Mesodermal cell (in vitro differentiated cells): Measurements from ENCODE around the gene SULT4A1.

Source experiments
- H3K27ac ChIP-seq: 2 replicates; pipeline ENCODE4 v1.7.0; 2013; ENCODE audit warnings: mild to moderate bottlenecking, low read depth, low read length, moderate library complexity; ENCODE audit not compliant: severe bottlenecking
- H3K36me3 ChIP-seq: 2 replicates; pipeline ENCODE4 v1.7.1; 2013; ENCODE audit warnings: mild to moderate bottlenecking, low read length, moderate library complexity; ENCODE audit not compliant: control insufficient read depth, insufficient read depth
- H3K4me1 ChIP-seq: one replicate; pipeline ENCODE4 v1.7.1; 2013; ENCODE audit warnings: mild to moderate bottlenecking, low read length; ENCODE audit not compliant: insufficient read depth, control insufficient read depth, poor library complexity, severe bottlenecking
- H3K4me3 ChIP-seq: 2 replicates; pipeline ENCODE4 v1.7.0; 2013; ENCODE audit warnings: low read length, control low read depth, mild to moderate bottlenecking; ENCODE audit not compliant: insufficient read depth, poor library complexity, severe bottlenecking; ENCODE audit errors: extremely low read depth
- H3K9me3 ChIP-seq: 2 replicates; pipeline ENCODE4 v1.7.1; 2013; ENCODE audit warnings: mild to moderate bottlenecking, low read length, moderate library complexity; ENCODE audit not compliant: control insufficient read depth
- WGBS, 2 experiments: methylation state at CpG; one replicate each; pipeline ENCODE4 v1.1.5; 2013; ENCODE audit warnings: missing lambda C conversion rate in 2 of 2; ENCODE audit not compliant: insufficient coverage in 2 of 2; 5-methylcytosine and 5-hydroxymethylcytosine counted together

The SULT4A1 gene

DNA sequence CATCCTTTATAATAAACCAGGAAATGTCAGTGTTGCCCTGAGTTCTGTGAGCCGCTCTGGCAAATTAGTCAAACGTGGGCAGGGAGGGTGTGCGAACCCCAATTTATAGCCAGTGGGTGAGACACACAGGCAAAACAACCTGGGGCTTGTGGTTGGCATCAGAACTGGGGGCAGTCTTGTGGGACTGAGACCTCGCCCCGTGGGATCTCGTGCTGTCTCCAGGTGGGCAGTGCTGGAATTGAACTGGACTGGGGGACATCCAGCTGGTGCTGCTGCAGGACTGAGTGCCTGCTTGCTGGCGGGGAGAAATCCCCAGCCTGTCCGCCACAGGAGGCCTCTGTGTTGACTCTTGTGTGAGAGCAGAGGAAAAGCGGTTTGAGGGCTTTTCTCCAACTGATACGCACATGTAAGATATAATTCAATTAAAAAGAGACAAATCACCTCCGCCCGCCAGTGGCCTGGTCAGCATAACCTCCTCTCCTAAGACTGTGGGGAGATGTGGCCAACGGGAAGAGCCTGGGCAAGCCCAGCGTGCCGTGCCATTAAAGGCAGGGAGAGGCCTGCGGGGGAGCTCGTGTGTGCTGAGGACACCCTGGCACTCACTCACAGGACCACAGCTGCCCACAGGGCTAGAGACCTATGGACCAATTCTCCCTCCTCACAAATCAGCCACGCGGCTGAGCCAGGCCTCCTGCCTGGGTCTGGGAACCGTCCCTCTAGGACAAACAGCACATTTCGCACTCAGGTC is 18.4 kb downstream of the SULT4A1 start:
- no peaks in the 10 kb centered on the region for H3K36me3 ChIP-seq
- H3K9me3 ChIP-seq = no peaks in the 10 kb centered on the region
- no peaks in the 10 kb centered on the region for H3K4me1 ChIP-seq
- H3K27ac ChIP-seq = no peak overlapping the region
- no peak overlapping the region for H3K4me3 ChIP-seq
- 92 to 93% methylated on average over 15 to 16 of the region's 21 CpGs for WGBS, 2 experiments

DNA sequence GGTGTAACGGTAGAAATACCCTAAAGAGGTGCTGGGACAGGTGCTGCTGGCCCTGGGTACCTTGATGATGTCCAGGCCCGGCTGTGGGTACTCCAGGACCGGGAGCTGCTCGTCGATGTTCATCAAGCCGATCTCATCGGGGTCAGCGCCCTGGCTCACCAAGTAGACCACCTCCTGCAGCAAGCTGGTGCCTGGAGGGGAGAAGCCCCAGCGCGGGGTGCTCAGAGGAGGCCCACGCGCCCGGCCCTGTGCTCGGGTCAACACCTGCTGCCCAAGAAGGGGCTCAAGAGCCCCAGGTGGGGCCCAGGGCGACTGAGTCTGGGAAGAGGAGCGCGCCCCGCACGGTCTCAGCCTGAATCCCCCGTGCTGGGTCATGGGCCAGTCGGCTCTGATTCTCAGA is 20.6 kb downstream of the SULT4A1 start:
- H3K9me3 ChIP-seq = no peaks in the 10 kb centered on the region
- 95 to 96% methylated on average over 14 to 21 of the region's 21 CpGs for WGBS, 2 experiments

DNA sequence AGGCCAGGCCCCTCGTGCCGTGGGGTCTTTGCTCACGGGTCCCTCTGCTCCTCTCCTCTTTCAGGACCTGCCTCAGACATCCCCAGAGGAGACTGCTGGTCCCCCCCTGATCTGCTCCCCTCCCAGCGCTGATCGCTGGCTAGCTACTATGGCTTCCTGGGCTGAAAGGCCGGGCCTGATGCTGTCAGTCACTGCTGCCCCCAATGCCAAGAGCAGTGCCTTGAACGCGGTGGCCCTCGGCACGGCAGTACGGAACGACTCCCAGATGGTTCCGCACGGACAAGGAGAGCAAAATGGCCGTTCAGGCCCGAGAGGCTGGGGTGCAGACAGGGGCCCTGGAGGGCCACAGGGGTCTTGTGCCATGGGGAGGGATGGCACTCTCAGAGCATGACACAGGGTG is 21.5 kb downstream of the SULT4A1 start:
- Histone ChIP-seq H3K4me1 (no peaks in the 10 kb centered on the region), H3K27ac (no peak overlapping the region), H3K9me3 (no peaks in the 10 kb centered on the region), H3K36me3 (no peaks in the 10 kb centered on the region), H3K4me3 (no peak overlapping the region)
- WGBS, 2 experiments = 92 to 94% methylated on average over 12 to 16 of the region's 16 CpGs

More for the DNA sequence above, 20.6 kb downstream of the SULT4A1 start:
- no peaks in the 10 kb centered on the region for H3K4me1 ChIP-seq
- no peak overlapping the region for H3K27ac ChIP-seq
- H3K36me3 ChIP-seq = no peaks in the 10 kb centered on the region
- no peak overlapping the region for H3K4me3 ChIP-seq

DNA sequence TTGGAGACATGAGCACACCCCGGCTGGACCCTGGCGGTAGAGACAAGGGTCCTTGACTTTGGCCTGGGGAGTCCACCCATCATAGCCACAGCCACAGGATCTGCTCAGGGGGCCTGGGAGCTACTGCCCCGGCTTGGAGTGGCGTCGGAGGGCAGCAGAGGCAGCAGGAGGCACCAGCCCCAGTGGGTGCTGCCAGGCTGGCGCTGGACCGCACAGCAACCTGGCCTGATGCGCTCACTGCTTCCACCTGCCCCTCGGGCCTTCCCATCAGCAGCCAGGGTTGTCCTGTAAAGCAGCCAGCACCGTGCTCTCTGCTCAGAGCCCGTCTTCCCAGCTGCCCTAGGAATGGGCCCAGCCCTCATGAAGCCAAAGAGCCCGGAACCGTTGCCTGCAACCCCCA is 21.9 kb downstream of the SULT4A1 start:
- no peaks in the 10 kb centered on the region for H3K4me1 ChIP-seq
- H3K36me3 ChIP-seq = no peaks in the 10 kb centered on the region
- 87 to 91% methylated on average over 11 to 13 of the region's 13 CpGs for WGBS, 2 experiments
- H3K27ac ChIP-seq = no peak overlapping the region
- no peaks in the 10 kb centered on the region for H3K9me3 ChIP-seq
- no peak overlapping the region for H3K4me3 ChIP-seq

DNA sequence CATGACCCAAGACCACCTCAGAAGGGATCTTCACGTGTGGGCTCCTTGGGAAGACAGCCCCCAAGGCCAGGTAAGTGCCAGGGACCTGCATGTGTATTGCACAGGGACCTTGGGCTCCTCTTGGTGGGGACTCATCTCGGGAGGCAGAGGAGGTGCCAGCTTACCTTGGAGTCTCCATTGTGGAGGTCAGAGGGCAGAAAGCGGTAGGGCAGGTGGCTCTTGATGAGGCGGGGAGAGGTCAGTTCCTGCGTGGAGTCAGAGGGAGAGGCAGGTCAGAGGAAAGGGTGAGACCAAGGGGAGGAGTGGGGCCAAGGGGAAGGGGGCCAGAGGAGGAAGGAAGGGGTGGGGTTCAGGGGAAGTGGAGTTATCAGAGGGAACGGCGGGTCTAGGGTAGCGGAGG is 22.5 kb downstream of the SULT4A1 start:
- H3K36me3 ChIP-seq = no peaks in the 10 kb centered on the region
- H3K4me1 ChIP-seq = no peaks in the 10 kb centered on the region
- H3K27ac ChIP-seq = no peak overlapping the region
- WGBS, 2 experiments = 83 to 94% methylated on average over 3 to 6 of the region's 8 CpGs
- H3K9me3 ChIP-seq = no peaks in the 10 kb centered on the region
- H3K4me3 ChIP-seq = no peak overlapping the region

DNA sequence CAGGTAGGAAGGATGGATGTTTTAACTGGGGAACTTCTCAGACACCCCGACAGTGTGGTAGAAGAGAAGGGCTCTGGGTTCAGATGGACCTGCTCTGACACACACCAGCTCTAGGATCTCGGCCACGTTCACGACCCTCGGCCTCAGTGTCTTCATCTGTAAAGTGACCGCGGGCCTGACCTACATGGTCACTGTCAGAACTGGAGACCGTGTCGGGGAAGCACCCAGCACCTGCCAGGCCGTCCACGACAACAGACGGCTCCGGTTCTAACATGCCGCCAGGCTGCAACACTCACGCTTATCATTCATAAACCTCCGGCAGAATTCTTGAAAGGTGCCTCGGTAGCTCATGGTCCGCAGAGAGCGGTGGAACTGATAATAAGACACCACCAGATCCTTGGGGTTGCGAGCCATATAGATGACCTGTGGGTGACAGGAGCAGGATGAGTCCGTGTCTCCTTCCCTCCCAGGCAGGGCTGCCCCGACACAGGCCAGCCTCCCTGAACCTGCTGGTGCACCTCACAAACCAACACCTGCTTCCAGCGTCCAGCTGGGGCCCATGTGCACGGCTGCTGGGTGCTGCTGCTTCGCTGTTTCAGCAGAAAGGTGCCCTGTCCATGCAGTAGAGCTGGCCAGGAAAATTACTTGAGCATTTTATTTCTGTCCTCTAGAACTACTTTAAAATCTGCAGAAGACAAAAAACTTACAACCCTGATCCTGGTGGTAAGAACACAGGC is 23.6 kb downstream of the SULT4A1 start:
- H3K4me3 ChIP-seq = no peak overlapping the region
- H3K36me3 ChIP-seq = no peaks in the 10 kb centered on the region
- H3K4me1 ChIP-seq = no peaks in the 10 kb centered on the region
- H3K27ac ChIP-seq = no peak overlapping the region
- WGBS, 2 experiments = 92 to 96% methylated on average over 25 of the region's 25 CpGs
- no peaks in the 10 kb centered on the region for H3K9me3 ChIP-seq

DNA sequence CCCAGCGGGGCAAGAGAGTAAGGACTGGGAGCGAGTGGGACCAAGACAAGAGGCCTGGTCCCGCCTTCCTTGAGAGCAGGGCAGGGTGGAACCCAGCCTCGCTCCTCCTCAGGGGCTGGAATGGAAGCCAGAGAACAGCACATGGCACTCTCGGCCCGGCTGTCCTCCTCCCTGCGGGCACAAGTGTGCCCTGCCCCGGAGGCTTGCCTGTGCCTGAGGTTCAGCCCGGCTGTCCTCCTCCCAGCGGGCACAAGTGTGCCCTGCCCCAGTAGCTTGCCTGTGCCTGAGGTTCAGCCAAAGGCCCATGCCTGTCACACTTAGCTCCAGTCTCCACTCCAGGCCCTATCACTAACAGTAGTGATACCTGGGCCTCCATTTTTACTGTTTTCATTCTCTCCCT is 24.2 kb downstream of the SULT4A1 start:
- Histone ChIP-seq H3K27ac (no peak overlapping the region), H3K4me1 (no peaks in the 10 kb centered on the region), H3K4me3 (no peak overlapping the region), H3K9me3 (no peaks in the 10 kb centered on the region), H3K36me3 (no peaks in the 10 kb centered on the region)
- 96 to 97% methylated on average over 10 of the region's 10 CpGs for WGBS, 2 experiments

DNA sequence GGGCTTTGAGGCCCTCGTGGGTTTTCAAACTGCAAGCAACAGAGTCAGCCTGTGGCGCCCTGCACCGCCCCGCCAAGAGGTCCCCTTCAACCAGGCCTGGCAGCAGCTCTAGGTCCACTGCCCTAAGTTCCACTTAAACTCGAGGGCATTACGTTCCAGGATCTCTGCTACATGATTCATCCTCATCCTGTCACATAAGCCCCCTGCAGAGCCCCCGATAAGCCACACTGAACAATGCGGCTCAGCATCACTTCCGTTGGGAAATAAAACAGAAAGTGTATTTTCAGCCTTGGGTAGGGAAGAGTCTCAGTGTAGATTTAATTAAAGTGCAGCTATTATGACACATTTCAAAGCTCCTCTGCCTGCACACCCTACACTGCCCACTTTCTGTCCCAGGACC is 24.6 kb downstream of the SULT4A1 start:
- no peak overlapping the region for H3K4me3 ChIP-seq
- H3K36me3 ChIP-seq = no peaks in the 10 kb centered on the region
- H3K4me1 ChIP-seq = no peaks in the 10 kb centered on the region
- no peak overlapping the region for H3K27ac ChIP-seq
- WGBS, 2 experiments = 89 to 92% methylated on average over 5 of the region's 9 CpGs
- H3K9me3 ChIP-seq = no peaks in the 10 kb centered on the region

DNA sequence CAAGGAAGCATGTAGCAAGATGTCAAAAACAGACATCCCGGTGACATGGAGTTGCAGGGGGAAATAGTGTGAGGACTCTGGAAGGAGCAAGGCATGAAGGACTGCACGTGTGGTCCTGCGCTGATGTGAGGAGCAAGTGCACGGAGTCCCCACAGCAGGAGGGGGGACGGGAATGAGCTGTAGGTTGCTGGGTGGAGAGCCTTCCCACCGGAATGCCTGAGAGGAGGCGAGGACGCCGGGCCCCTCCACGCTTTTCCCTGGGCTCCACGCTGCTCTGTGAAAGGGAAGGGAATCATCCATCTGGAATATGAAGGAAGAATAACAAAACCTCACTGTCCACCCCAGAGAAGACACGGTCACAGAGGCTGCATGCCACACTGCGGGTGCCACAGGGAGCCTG is 26.6 kb downstream of the SULT4A1 start:
- Histone ChIP-seq H3K27ac (no peak overlapping the region), H3K4me1 (no peaks in the 10 kb centered on the region)
- WGBS, 2 experiments = 86 to 96% methylated on average over 7 to 12 of the region's 13 CpGs

DNA sequence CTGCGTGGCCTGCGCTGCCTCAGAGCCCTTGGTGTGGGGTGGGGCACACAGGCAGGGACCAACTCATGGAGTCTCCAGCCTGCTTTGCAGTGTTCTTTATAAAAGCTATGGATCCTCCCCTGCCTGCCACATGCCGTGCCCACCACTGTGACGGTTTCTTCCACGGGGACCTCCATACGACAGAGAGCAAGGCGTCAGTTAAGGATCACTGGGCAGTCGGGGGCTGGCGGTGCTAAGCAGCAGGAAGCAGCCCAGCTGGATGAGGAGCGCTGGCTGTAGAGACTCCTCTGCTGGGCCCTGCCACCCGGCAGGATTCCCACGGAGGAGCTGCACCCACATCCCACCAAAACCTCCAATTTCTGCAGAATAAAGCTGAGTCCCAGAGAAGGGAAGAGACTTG is 27.1 kb downstream of the SULT4A1 start:
- H3K36me3 ChIP-seq = peaks cover 8% of the 10 kb centered on the region
- no peak overlapping the region for H3K27ac ChIP-seq
- WGBS, 2 experiments = 91 to 98% methylated on average over 9 to 10 of the region's 12 CpGs
- H3K4me1 ChIP-seq = no peaks in the 10 kb centered on the region
- no peaks in the 10 kb centered on the region for H3K9me3 ChIP-seq
- no peak overlapping the region for H3K4me3 ChIP-seq

More for the DNA sequence above, 26.6 kb downstream of the SULT4A1 start:
- Histone ChIP-seq H3K9me3 (no peaks in the 10 kb centered on the region), H3K4me3 (no peak overlapping the region), H3K36me3 (peaks cover 8% of the 10 kb centered on the region)
